Activated naive CD4-positive, alpha-beta T cell treated with anti-CD3 and anti-CD28 coated beads for 36 hours (primary cell): ENCODE data around the gene RPL35A. TPM values are rescaled to one million over a fixed set of nuclear protein-coding genes. Genes with fewer than 3 reads are reported as not detected.
"Not testable (repeated sequence)": the region's sequence is repeated elsewhere in the genome, so short reads cannot be mapped to it uniquely, and the experiment has no call there.

Experiments used
- CTCF ChIA-PET: fragments of 350-600 bp; sonication (Branson Sonifier 250); formaldehyde crosslinking; loops from one replicate; lab custom pipeline; 2021; ENCODE audit warnings: antibody characterized with exemption; lab: Charles Lee
- DNase-seq: peaks from one replicate; pipeline ENCODE4 v3.0.0-alpha.2; 2020
- H3K27ac Mint-ChIP-seq: one replicate; pipeline ENCODE4 v1.8.0; 2021; ENCODE audit warnings: mild to moderate bottlenecking, mixed read lengths
- H3K27me3 Mint-ChIP-seq: one replicate; pipeline ENCODE4 v1.8.0; 2021; ENCODE audit warnings: low read depth, mixed read lengths
- H3K36me3 Mint-ChIP-seq: one replicate; pipeline ENCODE4 v1.8.0; 2021; ENCODE audit warnings: low read depth, mixed read lengths
- H3K4me1 Mint-ChIP-seq: one replicate; pipeline ENCODE4 v1.8.0; 2021; ENCODE audit warnings: low read depth, mixed read lengths
- H3K4me3 Mint-ChIP-seq: one replicate; pipeline ENCODE4 v1.8.0; 2021; ENCODE audit warnings: mild to moderate bottlenecking, moderate library complexity, mixed read lengths
- H3K9me3 Mint-ChIP-seq: one replicate; pipeline ENCODE4 v1.8.0; 2021; ENCODE audit warnings: mixed read lengths
- intact Hi-C: fragments of 100-400 bp; cut with micrococcal nuclease; formaldehyde crosslinking; loops from one replicate; pipeline ENCODE4 v1.15.1; 2023
- total RNA-seq, 2 experiments: library from RNA; stranded (reverse); gene quantifications; one replicate each; pipeline ENCODE4 v1.2.3, GENCODE V29; 2021

RPL35A gene
- total RNA-seq, 2 experiments from 2014 or later: 1,826 to 1,852 TPM

DNA sequence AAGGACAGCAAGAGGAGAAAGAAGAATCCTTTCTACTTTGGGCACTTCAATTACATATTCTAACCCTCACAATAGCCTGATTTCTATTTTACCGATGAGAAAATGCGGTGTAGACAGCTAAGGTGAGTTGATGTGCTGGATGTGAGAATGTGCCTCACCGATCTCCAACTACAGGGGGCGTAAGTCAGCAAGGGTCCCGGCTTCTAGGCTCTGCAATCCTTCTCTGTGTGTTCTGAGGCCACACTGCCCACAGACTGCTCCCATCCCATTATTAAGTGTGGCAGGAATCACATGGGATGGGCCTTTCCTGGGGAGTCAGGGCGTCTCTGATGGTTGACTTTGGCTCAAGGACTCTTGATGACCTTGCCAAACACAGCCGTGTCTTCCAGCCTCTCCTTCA lies 23.6 kb upstream of the RPL35A start:
- Mint-ChIP-seq H3K9me3 (no peaks in the 10 kb centered on the region), H3K4me1 (peaks cover 4% of the 10 kb centered on the region), H3K36me3 (peaks cover 16% of the 10 kb centered on the region), H3K4me3 (no peak overlapping the region), H3K27me3 (no peaks in the 10 kb centered on the region), H3K27ac (no peak overlapping the region)
- CTCF ChIA-PET: interaction anchor here (0.8 kb wide), 1 partner anchor 11 kb away, joined by 3 read pairs; no protein-coding TSS in a partner anchor
- intact Hi-C loops: loop anchor here (1.0 kb wide), 1 partner anchor 17 kb away; no protein-coding TSS in a partner anchor
- peak; percentile 18 for DNase-seq

DNA sequence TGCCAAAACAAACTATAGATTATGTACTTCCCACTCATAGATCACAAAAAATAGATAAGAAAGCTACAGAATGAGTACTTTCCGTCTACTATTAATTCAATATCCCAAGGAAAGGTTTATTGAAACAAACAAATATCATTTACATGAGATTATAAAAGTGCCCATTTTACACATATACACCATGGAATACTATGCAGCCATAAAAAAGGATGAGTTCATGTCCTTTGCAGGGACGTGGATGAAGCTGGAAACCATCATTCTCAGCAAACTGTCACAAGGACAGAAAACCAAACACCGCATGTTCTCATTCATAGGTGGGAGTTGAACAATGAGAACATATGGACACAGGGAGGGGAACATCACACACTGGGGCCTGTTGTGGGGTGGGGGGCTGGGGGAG lies 22.4 kb upstream of the RPL35A start:
- H3K36me3 Mint-ChIP-seq: peaks cover 12% of the 10 kb centered on the region
- CTCF ChIA-PET, intact Hi-C loops: not testable (repeated sequence)

DNA sequence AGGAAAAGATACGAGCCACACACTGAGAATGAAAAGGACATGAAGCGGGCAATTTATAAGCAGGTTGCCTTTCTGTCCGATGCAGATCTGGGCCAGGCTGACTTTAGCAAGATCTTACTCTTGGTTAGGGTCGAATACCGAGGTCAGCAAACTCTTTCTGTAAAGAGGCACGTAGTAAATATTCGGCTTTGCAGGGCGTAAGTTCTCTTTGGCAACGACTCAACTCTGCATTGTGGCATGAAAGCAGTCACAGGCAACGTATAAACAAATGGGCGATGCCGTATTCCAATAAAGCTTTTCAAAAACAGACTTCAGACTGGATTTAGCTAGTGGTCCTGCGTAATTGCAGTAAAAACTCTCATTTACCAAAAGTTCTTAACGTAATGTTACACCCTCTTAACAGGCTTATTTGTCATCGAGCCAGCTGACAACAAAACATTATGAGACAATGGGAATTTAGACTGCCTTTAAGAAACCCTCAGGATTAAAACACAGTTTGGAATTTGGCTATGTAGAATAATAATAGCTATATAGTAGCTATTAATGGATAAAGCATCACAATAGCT lies 13.1 kb upstream of the RPL35A start:
- no peaks in the 10 kb centered on the region for H3K9me3 Mint-ChIP-seq
- H3K27ac Mint-ChIP-seq: no peak overlapping the region
- intact Hi-C loops: no loop called here
- H3K27me3 Mint-ChIP-seq: no peaks in the 10 kb centered on the region
- no peaks in the 10 kb centered on the region for H3K4me1 Mint-ChIP-seq
- no peak for DNase-seq
- H3K36me3 Mint-ChIP-seq: no peaks in the 10 kb centered on the region
- CTCF ChIA-PET: interaction anchor here (0.6 to 1.8 kb wide), 2 partner anchors 31 to 296 kb away, joined by 7 read pairs; no protein-coding TSS in a partner anchor
- no peak overlapping the region for H3K4me3 Mint-ChIP-seq

More for the DNA sequence above, 22.4 kb upstream of the RPL35A start:
- not testable (repeated sequence) for H3K4me3 Mint-ChIP-seq, H3K27me3 Mint-ChIP-seq, H3K27ac Mint-ChIP-seq, DNase-seq, H3K9me3 Mint-ChIP-seq, H3K4me1 Mint-ChIP-seq

DNA sequence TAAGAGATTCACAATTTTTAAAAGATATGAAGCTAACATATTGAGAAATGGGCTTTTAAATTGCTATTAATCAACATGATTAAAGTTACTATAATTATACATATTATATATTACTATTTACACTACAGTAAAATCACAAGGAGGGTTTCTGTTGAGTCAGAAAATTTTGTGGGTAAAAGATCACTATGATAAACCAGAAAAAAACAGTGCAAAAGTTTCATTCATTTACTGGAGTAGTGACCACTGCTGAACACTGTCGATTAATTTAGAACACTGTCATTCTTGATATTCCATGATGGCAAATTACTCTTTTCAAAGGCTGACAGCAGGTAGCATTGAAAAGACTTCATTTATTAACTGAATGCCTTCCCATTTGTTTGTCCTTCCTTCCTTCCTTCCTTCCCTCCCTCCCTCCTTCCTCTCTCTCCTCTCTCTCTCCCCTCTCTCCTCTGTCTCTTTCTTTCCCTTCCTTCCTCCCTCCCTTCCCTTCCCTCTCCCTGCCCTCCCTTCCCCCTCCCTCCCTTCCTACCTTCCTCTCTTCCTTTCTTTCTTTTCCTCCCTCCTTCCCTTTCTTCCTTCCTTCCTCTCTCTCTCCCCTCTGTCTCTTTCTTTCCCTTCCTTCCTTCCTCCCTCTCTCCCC lies 9.1 kb upstream of the RPL35A start:
- no peak for DNase-seq
- CTCF ChIA-PET: no interaction called here
- no peaks in the 10 kb centered on the region for H3K27me3 Mint-ChIP-seq
- H3K36me3 Mint-ChIP-seq: no peaks in the 10 kb centered on the region
- no peaks in the 10 kb centered on the region for H3K4me1 Mint-ChIP-seq
- H3K9me3 Mint-ChIP-seq: no peaks in the 10 kb centered on the region
- no peak overlapping the region for H3K27ac Mint-ChIP-seq
- intact Hi-C loops: no loop called here
- no peak overlapping the region for H3K4me3 Mint-ChIP-seq

DNA sequence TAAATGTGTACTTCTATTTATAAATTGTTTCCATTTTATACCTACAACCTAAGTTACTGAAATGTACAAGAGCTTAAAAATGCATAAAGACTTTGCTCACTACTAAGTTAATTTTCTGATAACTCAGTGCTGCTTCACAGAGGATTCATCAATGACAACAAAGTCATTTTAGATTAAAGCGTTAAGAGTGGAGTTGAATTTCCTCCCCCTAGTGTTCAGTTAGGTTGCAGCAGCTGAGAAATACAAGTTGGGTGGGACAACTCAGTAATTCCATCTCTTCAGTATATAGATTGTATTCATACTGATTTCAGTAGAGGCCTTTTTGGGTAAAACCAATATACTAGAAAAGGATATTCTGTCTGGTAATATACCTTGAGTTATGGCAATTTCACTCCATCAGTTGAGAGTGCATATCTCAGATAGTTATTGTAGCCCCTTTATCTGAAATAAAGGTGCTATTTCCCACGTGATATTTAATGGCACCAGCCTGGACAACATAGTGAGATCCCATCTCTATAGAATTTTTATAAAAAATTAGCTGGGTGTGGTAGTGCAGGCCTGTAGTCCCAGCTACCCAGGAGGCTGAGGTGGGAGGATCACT lies 6.9 kb upstream of the RPL35A start:
- intact Hi-C loops: loop anchor here (1.0 to 2.0 kb wide), 3 partner anchors 17 to 344 kb away; no protein-coding TSS in a partner anchor
- CTCF ChIA-PET: interaction anchor here (0.6 to 2.2 kb wide), 8 partner anchors 9 to 1940 kb away, joined by 5 to 11 read pairs (median 6); no protein-coding TSS in a partner anchor

DNA sequence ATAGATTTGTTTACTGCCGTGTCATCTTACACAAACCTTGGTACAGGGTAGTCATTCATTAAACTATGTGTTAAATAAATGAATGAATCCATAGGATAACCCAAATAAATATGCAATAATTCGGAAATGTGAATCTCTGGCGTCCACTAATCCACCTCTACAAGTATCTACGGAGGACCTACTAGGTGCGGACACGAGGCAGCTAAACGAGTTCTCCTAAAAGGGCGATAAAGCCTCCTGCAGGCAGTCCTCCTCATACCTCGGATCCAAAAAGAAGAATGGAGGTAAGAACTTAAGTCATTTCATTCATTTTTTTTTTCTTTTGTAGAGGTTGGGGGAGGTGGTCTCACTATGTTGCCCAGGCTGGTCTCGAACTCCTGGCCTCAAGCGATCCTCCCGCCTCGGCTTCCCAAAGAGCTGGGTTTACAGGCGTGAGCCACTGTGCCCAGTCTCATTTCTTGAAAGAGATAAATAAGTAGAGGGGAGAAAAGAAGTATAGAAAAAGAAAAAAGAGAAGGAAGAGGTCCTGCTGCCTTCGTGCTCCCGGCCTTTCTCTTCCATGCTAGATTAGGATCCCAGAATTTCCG lies 706 bp upstream of the RPL35A start:
- Mint-ChIP-seq H3K9me3 (no peaks in the 10 kb centered on the region), H3K4me1 (peaks cover 37% of the 10 kb centered on the region), H3K27me3 (no peaks in the 10 kb centered on the region), H3K27ac (peak overlapping the region; percentile 99), H3K36me3 (peaks cover 39% of the 10 kb centered on the region), H3K4me3 (peak overlapping the region; percentile 94)
- intact Hi-C loops: loop anchor here (1.0 kb wide), 2 partner anchors 11 to 123 kb away; partner anchors contain the start of gene LMLN
- DNase-seq: no peak
- CTCF ChIA-PET: interaction anchor here (0.6 to 1.4 kb wide), 3 partner anchors 44 to 100 kb away, joined by 3 to 4 read pairs (median 3); no protein-coding TSS in a partner anchor

More for the DNA sequence above, 6.9 kb upstream of the RPL35A start:
- Mint-ChIP-seq H3K36me3 (no peaks in the 10 kb centered on the region), H3K27me3 (no peaks in the 10 kb centered on the region), H3K4me3 (no peak overlapping the region), H3K27ac (no peak overlapping the region), H3K9me3 (no peaks in the 10 kb centered on the region), H3K4me1 (no peaks in the 10 kb centered on the region)
- DNase-seq: peak; percentile 42

DNA sequence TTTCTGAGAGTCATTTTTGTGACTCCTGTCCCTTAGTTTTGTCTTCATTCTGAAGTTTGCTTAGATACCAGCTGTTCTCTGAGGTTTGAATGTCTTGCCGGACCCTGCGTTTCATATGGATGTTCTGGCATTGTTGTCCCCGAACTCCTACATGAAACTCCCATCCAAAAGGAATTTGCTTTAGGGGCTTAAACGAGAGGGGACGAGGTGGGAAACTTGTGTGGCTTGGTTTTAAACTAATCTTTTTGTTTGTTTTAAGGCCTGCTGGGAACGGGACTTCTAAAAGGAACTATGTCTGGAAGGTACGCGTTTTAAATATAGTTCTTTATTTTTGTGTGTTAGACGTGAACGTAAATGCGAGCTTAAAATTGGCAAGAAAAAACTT lies 679 bp downstream of the RPL35A start:
- Mint-ChIP-seq H3K27ac (peak overlapping the region; percentile 99), H3K4me1 (peaks cover 44% of the 10 kb centered on the region), H3K4me3 (peak overlapping the region; percentile 94), H3K27me3 (no peaks in the 10 kb centered on the region), H3K9me3 (no peaks in the 10 kb centered on the region), H3K36me3 (peaks cover 47% of the 10 kb centered on the region)
- CTCF ChIA-PET: interaction anchor here (0.7 to 1.1 kb wide), 4 partner anchors 9 to 124 kb away, joined by 3 to 5 read pairs (median 4); a partner anchor contains a TSS
- no peak for DNase-seq
- intact Hi-C loops: loop anchor here (10.0 kb wide), 1 partner anchor 656 kb away; the partner anchor contains the start of gene DLG1

DNA sequence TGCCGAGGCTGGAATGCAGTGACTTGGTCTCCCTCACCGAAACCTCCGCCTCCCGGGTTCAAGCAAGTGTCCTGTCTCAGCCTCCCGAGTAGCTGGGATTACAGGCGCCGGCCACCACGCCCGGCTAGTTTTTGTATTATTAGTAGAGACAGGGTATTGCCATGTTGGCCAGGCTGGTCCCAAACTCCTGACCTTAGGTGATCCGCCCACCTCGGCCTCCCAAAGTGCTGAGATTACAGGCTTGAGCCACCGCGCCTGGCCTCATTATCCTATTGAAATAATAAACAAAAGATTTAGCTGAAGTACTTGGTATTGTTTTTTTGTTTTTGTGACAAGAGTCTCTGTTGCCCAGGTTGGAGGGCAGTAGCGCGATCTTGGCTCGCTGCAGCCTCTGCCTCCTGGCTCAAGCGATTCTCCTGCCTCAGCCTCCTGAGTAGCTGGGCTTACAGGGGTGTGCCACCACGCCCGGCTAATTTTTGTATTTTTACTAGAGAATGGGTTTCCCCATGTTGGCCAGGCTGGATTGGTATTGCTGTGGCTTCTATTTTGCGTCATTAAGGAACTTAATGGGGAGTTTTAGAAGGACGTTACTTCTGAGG lies 1.5 kb downstream of the RPL35A start:
- Mint-ChIP-seq H3K9me3 (no peaks in the 10 kb centered on the region), H3K36me3 (peaks cover 49% of the 10 kb centered on the region), H3K27me3 (no peaks in the 10 kb centered on the region), H3K4me3 (peak overlapping the region; percentile 94), H3K4me1 (peaks cover 46% of the 10 kb centered on the region), H3K27ac (peak overlapping the region; percentile 99)
- CTCF ChIA-PET: interaction anchor here (0.8 to 1.2 kb wide), 3 partner anchors 8 to 129 kb away, joined by 3 to 5 read pairs (median 5); a partner anchor contains a TSS
- intact Hi-C loops: loop anchor here (10.0 kb wide), 1 partner anchor 657 kb away; the partner anchor contains the start of gene DLG1
- DNase-seq: no peak

DNA sequence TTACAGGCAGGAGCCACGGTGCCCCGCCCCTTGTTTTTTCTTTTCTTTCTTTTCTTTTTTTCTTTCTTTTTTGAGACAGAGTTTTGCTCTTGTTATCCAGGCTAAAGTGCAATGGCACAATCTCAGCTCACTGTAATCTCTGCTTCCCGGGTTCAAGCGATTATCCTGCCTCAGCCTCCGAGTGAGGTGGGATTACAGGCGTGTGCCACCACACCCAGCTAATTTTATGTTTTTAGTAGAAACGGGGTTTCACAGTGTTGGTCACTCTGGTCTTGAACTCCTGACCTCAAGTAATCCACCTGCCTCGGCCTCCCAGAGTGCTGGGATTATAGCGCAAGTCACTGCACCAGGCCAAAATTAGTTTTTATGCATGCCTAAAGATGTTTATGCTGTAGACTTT lies 2.5 kb downstream of the RPL35A start:
- Mint-ChIP-seq H3K9me3 (no peaks in the 10 kb centered on the region), H3K27ac (peak overlapping the region; percentile 70), H3K4me3 (peak overlapping the region; percentile 67), H3K27me3 (no peaks in the 10 kb centered on the region), H3K4me1 (peaks cover 46% of the 10 kb centered on the region), H3K36me3 (peaks cover 49% of the 10 kb centered on the region)
- no peak for DNase-seq
- CTCF ChIA-PET: no interaction called here
- intact Hi-C loops: loop anchor here (10.0 kb wide), 1 partner anchor 658 kb away; the partner anchor contains the start of gene DLG1

DNA sequence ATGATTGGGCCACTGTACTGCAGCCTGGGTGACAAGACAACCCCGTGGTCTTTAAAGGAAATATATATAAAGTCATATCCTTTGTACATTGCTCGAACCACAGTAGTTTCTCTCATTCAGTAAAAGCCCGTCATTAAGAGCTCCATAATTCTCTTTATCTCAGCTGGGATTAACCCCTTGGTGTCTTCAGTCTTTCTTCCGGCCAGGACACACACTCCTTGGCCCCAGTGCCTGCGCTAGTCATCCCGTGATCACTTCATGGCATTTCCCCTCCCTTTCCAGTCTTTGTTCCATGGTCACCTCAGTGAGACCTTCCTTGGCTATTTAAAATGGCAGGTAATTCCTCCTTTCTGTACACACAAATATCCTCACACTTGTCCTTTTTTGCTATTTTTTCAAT lies 3.3 kb downstream of the RPL35A start:
- peaks cover 48% of the 10 kb centered on the region for H3K4me1 Mint-ChIP-seq

DNA sequence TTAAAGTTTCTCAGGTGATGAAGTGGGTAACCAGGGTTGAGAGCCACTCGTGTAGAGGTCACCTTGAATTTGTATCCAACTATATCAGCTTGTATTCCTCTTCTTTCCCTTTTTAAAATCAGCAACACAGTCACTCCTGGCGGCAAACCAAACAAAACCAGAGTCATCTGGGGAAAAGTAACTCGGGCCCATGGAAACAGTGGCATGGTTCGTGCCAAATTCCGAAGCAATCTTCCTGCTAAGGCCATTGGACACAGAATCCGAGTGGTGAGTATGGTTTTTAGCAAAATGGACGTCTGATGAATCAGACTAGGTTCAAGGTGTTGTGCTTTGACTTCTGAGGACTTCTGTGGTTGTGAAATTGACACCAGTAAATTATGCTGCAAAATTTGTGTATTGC lies 3.9 kb downstream of the RPL35A start:
- no peaks in the 10 kb centered on the region for H3K27me3 Mint-ChIP-seq
- peak overlapping the region; percentile 52 for H3K4me3 Mint-ChIP-seq
- intact Hi-C loops: loop anchor here (10.0 kb wide), 1 partner anchor 659 kb away; the partner anchor contains the start of gene DLG1
- no peaks in the 10 kb centered on the region for H3K9me3 Mint-ChIP-seq
- peaks cover 50% of the 10 kb centered on the region for H3K4me1 Mint-ChIP-seq
- DNase-seq: no peak
- H3K36me3 Mint-ChIP-seq: peaks cover 52% of the 10 kb centered on the region
- H3K27ac Mint-ChIP-seq: peak overlapping the region; percentile 65
- CTCF ChIA-PET: interaction anchor here (0.7 kb wide), 1 partner anchor 48 kb away, joined by 5 read pairs; no protein-coding TSS in a partner anchor

More for the DNA sequence above, 3.3 kb downstream of the RPL35A start:
- peaks cover 51% of the 10 kb centered on the region for H3K36me3 Mint-ChIP-seq
- intact Hi-C loops: loop anchor here (10.0 kb wide), 1 partner anchor 659 kb away; the partner anchor contains the start of gene DLG1
- H3K27me3 Mint-ChIP-seq: no peaks in the 10 kb centered on the region
- H3K9me3 Mint-ChIP-seq: no peaks in the 10 kb centered on the region
- CTCF ChIA-PET: interaction anchor here (0.7 kb wide), 1 partner anchor 48 kb away, joined by 5 read pairs; no protein-coding TSS in a partner anchor
- H3K27ac Mint-ChIP-seq: peak overlapping the region; percentile 70
- DNase-seq: no peak
- H3K4me3 Mint-ChIP-seq: peak overlapping the region; percentile 52
